G401 (cell line): ENCODE results near the gene ANKRD39. TPM values are rescaled to one million over a fixed set of nuclear protein-coding genes. Genes with fewer than 3 reads are reported as not detected.
"Not testable (repeated sequence)": the region's sequence is repeated elsewhere in the genome, so short reads cannot be mapped to it uniquely, and the experiment has no call there.

Experiments
- DNase-seq: peaks from one replicate; pipeline ENCODE4 v3.0.0-alpha.2; 2015; ENCODE audit warnings: low spot score
- in situ Hi-C: cut with HindIII; loops from 2 replicates; pipeline ENCODE4 v1.10.0; 2016; ENCODE audit warnings: low sequenced_read_pairs, mixed read lengths
- total RNA-seq: library from RNA; depleted of rRNA; stranded (reverse); fragments of >200 nt; shearing (Covaris generic); gene quantifications from 2 replicates; pipeline ENCODE4 v1.2.3, GENCODE V29; 2014; rRNA removed

ANKRD39 gene
- total RNA-seq, result 28.4 and 45.2 TPM in 2 replicates

- in situ Hi-C loops, result no loop called here
- peak; percentile 98 for DNase-seq
Measured at GRCh38 chr2:96857667-96858372, at the start of gene ANKRD39. ANKRD39 (minus strand) TSS chr2:96858016; CDS start chr2:96857987, 29 bp downstream.

- in situ Hi-C loops, result no loop called here
- no peak for DNase-seq
Measured at GRCh38 chr2:96906729-96907114, 48.9 kb upstream of the ANKRD39 start.

DNA sequence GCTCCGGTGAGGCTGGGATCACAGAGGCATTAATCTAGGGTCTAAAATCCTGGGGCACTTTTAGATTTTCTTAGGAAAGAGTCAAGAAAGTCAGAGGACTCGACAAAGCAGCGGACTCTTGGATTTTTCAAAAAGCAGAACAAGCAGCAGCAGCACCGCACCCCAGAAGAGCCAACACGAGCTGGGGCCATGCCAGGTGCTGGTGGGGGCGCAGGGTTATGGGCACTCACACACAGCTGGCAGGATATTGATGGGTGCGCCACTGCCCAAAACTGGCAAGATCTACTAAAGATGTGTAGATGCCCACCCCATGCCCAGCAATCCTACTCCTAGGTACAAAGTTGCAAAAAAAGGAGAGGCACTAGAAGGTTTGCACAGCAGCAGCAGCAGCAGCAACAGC, 46.0 kb upstream of the ANKRD39 start:
- no peak for DNase-seq
- in situ Hi-C loops, result no loop called here

DNA sequence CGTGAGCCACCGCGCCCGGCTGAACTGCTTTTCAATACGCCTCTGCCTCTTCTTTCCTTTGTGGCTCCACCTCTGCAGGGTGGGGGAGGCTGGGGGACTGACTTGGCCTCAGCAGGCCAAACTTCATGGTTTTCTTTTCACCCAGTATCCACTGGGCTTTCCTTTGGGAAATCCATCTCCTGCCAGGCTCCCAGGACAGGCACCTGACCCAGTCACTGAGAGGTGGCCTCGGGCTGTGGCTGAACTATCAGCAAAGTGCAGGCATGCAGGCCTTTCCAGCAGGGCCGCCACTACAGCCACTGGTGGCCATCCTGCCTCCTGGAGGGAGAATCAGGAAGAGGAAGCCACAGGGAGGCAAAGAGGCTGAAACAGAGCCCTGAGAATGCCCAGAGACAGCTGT, 45.5 kb upstream of the ANKRD39 start:
- no peak for DNase-seq
- in situ Hi-C loops, result no loop called here

DNA sequence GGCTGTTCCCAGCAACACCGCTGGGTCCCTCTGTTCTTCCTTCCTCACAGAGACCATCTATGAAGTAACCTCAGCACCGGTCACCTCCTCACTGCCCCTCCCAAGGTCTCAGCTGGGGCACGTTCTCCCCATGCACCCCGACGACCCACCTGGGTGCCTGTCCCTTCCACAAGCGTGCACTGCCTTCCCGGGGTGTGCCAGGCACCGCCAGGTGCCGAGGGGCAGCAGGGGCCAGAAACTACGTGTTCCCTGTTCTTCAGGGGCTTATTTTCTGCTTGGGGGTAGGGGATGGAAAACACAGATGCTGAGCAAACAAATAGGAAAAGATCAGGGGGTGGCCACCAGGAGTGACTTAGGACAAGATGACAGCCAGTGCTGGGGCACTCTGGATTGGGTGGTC, 42.4 kb upstream of the ANKRD39 start:
- in situ Hi-C loops, result no loop called here
- DNase-seq, result no peak

GRCh38 chr2:96899413-96899741, 41.6 kb upstream of the ANKRD39 start:
- in situ Hi-C loops, result no loop called here
- DNase-seq, result no peak

DNA sequence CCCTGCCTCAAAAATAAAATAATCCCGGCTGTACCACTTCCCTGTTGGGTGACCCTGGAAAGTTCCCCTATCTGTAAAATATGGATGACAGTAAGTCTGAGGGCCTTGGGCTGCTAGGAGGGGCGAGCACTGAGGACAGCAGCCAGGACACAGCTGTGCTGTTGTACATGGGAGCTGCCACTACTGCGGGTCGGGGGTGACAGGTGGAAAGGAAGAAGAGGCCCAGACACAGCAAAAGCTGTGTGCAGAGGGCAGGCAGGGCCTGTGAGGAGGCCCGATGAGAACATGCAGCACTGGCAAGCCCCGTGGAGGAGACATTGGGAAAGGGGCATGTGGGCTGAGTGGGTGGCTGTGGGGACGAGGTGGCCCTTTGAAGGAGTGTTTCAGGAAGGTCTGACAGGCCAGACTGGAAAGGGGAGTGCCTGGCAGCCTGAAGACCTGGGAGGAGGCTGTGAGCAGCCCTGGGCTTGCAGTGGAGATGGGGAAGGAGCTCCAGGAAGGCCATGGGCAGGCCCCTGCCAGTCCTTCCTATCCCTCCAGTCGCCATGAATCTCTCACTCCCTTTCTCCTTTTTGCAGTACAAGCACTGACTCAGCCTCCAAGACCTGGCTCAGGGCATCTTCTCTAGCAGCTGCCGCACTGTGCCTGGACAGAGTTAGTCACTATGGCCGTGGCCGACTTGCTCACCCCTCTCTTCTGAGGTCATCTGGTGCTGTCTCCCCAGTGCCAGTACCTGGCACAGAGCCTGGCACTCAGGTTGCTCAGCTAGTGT, 41.0 kb upstream of the ANKRD39 start:
- no peak for DNase-seq
- in situ Hi-C loops, result no loop called here

DNA sequence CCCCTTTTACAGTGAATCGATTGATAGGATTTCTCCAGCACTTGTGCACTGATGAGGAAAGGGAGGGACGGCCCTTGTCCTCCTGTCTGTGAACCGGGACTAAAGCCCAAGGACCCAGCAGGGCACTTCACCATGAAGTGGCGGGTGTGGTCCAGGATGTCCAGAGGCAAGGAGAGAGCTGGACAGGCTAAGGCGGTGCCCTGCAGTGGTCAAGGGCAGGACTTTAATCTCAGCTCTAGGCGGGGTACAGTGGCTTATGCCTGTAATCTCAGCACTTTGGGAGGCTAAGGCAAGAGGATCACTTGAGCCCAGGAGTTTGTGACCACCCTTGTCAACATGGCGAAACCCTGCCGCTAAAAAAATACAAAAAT, 40.3 kb upstream of the ANKRD39 start:
- in situ Hi-C loops, result no loop called here
- DNase-seq, result no peak

- no peak for DNase-seq
- in situ Hi-C loops, result no loop called here
Measured at GRCh38 chr2:96897491-96898134, 39.8 kb upstream of the ANKRD39 start.

DNA sequence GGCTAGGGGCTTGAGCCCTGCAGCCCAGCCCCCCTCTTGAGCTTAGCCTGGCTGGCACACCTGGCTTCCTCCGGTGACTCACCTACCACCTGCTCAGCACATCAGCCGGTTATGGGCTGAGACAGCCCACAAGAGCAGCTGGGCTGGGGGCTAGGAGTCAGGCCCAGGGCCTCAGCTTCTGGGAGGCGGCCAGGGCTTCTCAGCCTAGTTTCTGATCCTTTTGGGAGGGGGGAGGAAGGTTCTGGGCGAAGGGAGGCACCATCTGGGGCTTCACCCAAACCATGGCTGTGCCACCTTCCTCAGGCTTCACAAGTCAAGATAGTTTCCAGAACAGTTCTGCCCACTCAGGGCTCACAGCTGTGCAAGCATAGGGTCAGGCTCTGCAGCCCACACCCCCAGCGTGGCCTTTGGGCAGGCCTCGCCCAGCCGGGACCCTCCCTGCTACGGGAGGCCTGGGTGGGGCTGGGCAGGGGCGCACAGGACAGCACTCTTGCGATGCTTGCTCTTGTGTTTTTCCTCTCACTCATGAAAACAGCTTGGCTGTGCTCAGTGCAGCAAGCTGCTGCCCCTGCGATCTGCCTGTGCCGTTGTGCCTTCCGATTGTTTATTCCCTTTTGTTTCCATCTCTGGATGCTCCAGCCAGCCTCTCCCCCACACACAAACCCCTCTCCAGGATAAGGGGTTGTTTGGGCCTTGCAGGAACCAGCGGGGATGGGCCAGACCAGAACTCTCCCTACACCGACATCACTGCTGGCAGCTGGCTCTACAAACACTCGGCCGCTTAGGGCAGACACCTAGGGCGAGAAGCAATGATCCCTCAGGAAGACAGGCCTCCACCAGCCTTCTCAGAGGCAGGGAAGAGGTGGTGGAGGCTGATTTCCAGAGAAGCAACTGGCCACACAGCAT, 38.2 kb upstream of the ANKRD39 start:
- DNase-seq, result peak; percentile 59

DNA sequence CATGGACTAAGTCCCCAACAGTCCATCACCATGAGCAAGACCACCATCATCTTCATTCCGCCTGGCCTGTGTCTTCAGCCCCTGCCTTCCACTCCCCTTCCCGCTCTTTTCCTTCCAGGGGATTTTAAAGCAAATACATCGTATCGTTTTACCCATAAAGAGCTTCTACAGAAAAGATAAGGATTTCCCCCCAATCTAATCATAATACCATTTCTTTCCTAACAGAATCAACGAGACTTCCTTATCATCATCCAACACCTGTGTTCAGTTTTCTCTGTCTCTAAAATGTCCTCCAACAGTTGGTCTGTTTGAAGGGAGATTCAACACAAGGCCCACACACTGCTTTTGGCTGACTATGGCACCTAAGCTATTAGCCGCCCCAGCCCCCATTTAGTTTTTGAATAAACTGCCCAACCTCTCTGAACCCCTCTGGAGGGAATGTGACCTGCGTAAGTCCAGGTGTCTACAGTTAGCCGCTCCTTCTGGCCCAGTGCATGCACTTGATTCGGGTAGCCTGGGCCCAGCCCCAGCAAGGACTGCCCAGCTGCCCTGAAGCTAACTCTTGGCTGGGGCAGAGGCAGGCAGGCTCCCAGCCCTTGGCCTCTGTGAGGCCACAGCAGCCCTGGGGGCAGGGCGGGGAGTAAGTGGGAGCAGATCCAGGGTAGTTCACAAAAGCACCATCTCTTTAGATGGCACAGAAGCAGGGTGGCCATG, 37.4 kb upstream of the ANKRD39 start:
- in situ Hi-C loops, result no loop called here
- DNase-seq, result no peak

More for the DNA sequence above, 38.2 kb upstream of the ANKRD39 start:
- in situ Hi-C loops, result no loop called here

GRCh38 chr2:96894151-96894531, 36.3 kb upstream of the ANKRD39 start:
- in situ Hi-C loops, result no loop called here
- no peak for DNase-seq

GRCh38 chr2:96893289-96894150, 35.7 kb upstream of the ANKRD39 start:
- in situ Hi-C loops, result no loop called here
- DNase-seq, result no peak

DNA sequence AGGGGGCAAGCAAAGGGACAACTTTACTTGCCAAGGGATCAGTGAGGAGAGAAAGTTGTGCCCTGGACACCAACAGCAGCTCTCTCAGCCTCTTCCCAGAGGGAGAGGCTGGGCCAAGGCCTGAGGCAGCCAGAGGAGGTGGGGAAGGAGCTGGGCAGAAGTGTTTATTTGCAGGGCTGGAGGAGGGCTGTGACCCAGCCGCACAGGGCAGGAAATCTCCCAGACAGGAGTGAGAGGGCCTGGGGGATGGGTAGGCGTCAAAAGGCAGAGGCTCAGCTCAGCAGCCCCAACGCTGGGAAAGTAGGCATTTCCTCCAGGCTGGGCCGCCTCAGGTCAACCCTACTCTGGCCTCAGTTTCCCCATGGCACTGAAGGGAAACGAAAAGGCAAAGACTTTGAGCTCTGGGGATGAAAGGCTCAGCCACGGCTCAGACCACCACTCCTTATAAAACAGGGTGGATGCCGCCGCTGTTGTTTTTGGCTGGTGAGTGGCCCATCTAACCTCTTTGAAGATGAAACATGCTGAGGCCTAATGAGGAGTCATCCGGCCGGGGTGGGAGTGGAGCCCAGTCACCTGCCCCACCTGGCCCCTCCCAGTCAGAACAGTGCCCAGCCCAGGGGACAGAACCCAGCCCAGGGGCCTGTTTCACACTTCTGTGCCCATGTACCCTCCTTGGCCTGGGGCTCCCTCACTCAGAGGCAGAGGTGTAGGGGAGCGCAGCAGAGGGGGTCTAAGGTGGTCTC, 33.9 kb upstream of the ANKRD39 start:
- DNase-seq, result no peak
- in situ Hi-C loops, result no loop called here

DNA sequence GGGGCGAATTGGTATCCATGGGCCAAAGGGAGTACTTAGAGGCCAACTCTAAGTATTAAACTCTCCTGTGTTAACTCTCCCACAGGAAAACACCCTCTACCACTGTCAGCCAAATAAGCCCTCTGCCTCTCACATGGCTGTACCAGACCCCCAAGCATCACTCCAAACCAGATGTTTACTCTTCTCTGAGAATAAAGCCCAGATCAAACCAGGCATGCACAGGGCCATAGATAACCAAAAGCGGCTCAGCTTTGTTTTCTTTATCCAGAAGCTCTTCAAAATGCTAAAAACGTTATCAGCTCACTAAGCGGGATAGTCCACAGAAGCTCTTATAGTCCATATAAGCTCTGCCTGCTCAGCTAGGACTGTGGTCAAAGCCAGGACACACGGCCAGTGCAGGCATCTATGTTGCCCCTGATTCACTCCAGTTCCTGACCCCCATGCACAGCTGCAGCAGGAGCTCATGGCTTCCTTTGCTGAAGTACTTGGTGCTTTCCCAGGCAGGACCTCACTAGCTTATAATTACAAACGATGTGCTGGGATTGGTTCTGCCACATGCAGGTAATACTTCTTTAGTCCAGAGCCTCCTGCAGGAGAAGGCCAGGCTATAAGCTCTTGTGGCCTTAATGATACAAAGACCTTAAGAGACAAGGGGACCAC, 33.0 kb upstream of the ANKRD39 start:
- in situ Hi-C loops, result no loop called here
- no peak for DNase-seq

- in situ Hi-C loops, result no loop called here
- DNase-seq, result no peak
Measured at GRCh38 chr2:96890252-96890651, 32.4 kb upstream of the ANKRD39 start.

DNA sequence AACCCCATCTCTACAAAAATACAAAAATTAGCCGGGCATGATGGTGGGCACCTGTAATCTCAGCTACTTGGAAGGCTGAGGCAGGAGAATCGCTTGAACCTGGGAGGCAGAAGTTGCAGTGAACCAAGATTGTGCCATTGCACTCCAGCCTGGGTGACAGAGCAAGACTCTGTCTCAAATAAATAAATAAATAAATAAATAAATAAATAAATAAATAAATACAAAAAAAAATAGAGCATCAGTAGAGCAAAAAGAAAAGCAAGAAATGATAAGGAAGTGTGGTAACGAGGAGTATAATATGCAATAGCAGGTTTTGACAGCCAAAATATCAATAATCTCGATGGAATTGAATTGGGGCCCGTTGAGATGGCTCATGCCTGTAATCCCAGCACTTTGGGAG, 31.7 kb upstream of the ANKRD39 start:
- in situ Hi-C loops, DNase-seq: not testable (repeated sequence)
